Measurements from ENCODE around the gene BRSK2.

The BRSK2 gene

GRCh38 chr11:1498262-1498661 lies 108.5 kb downstream of the BRSK2 start:
- TF ChIP-seq RAD21 (IDR thresholded peaks at IDR 0.05; ENCODE audit: low read depth): no peak
- no peak for TF ChIP-seq CEBPB (IDR thresholded peaks at IDR 0.05)
- no peak for TF ChIP-seq TAF1 (IDR thresholded peaks at IDR 0.05; ENCODE audit: low read depth)
- TF ChIP-seq, protein P1, sequence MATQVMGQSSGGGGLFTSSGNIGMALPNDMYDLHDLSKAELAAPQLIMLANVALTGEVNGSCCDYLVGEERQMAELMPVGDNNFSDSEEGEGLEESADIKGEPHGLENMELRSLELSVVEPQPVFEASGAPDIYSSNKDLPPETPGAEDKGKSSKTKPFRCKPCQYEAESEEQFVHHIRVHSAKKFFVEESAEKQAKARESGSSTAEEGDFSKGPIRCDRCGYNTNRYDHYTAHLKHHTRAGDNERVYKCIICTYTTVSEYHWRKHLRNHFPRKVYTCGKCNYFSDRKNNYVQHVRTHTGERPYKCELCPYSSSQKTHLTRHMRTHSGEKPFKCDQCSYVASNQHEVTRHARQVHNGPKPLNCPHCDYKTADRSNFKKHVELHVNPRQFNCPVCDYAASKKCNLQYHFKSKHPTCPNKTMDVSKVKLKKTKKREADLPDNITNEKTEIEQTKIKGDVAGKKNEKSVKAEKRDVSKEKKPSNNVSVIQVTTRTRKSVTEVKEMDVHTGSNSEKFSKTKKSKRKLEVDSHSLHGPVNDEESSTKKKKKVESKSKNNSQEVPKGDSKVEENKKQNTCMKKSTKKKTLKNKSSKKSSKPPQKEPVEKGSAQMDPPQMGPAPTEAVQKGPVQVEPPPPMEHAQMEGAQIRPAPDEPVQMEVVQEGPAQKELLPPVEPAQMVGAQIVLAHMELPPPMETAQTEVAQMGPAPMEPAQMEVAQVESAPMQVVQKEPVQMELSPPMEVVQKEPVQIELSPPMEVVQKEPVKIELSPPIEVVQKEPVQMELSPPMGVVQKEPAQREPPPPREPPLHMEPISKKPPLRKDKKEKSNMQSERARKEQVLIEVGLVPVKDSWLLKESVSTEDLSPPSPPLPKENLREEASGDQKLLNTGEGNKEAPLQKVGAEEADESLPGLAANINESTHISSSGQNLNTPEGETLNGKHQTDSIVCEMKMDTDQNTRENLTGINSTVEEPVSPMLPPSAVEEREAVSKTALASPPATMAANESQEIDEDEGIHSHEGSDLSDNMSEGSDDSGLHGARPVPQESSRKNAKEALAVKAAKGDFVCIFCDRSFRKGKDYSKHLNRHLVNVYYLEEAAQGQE (IDR thresholded peaks at IDR 0.05; ENCODE audit: low read depth): no peak
- TF ChIP-seq CREB1 (IDR thresholded peaks at IDR 0.05; ENCODE audit: low read depth): no peak
- TF ChIP-seq FOXM1 (IDR thresholded peaks at IDR 0.05; ENCODE audit: borderline replicate concordance, low read depth): no peak
- no peak for TF ChIP-seq TEAD4 (IDR thresholded peaks at IDR 0.05)
- no peak for TF ChIP-seq TCF12 (IDR thresholded peaks at IDR 0.05; ENCODE audit: low read depth)
- TF ChIP-seq, protein P2, sequence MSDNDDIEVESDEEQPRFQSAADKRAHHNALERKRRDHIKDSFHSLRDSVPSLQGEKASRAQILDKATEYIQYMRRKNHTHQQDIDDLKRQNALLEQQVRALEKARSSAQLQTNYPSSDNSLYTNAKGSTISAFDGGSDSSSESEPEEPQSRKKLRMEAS (IDR thresholded peaks at IDR 0.05): no peak
- no peak for TF ChIP-seq EP300 (IDR thresholded peaks at IDR 0.05; ENCODE audit: borderline replicate concordance)
- TF ChIP-seq ZBTB7A (IDR thresholded peaks at IDR 0.05; ENCODE audit: low read depth): no peak
- no peak for TF ChIP-seq NFIC (IDR thresholded peaks at IDR 0.05)
- TF ChIP-seq, protein P3, sequence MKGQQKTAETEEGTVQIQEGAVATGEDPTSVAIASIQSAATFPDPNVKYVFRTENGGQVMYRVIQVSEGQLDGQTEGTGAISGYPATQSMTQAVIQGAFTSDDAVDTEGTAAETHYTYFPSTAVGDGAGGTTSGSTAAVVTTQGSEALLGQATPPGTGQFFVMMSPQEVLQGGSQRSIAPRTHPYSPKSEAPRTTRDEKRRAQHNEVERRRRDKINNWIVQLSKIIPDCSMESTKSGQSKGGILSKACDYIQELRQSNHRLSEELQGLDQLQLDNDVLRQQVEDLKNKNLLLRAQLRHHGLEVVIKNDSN (IDR thresholded peaks at IDR 0.05): no peak
- TF ChIP-seq YY1 (IDR thresholded peaks at IDR 0.05; ENCODE audit: low read depth): no peak
- no peak for TF ChIP-seq EGR1 (IDR thresholded peaks at IDR 0.05)

DNA sequence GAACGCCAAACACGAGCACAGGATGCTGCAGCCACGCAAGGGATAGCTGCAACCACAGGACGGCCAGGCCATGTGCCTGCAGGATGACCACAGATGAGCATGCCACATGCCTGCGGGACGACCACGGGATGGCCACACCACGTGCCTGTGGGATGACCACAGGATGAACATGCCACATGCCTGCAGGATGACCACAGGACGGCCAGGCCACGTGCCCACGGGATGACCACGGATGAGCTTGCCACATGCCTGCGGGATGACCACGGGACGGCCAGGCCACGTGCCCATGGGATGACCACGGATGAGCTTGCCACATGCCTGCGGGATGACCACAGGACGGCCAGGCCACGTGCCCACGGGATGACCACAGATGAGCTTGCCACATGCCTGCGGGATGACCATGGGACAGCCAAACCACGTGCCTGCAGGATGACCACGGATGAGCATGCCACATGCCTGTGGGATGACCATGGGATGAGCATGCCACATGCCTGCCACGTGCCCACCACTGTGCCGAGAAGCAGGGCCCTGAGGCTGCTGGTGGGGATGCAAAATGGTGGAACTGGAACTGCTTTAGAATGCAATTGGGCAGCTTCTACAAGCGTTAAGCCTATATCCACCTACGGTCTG lies 109.6 kb downstream of the BRSK2 start:
- TF ChIP-seq CREB1 (IDR thresholded peaks at IDR 0.05; ENCODE audit: low read depth): no peak
- no peak for TF ChIP-seq RAD21 (IDR thresholded peaks at IDR 0.05; ENCODE audit: low read depth)
- TF ChIP-seq EP300 (IDR thresholded peaks at IDR 0.05; ENCODE audit: borderline replicate concordance): no peak
- no peak for TF ChIP-seq CEBPB (IDR thresholded peaks at IDR 0.05)
- no peak for TF ChIP-seq YY1 (IDR thresholded peaks at IDR 0.05; ENCODE audit: low read depth)
- TF ChIP-seq, protein P3 (IDR thresholded peaks at IDR 0.05): no peak
- no peak for TF ChIP-seq FOXM1 (IDR thresholded peaks at IDR 0.05; ENCODE audit: borderline replicate concordance, low read depth)
- TF ChIP-seq NFIC (IDR thresholded peaks at IDR 0.05): no peak
- TF ChIP-seq TCF12 (IDR thresholded peaks at IDR 0.05; ENCODE audit: low read depth): no peak
- no peak for TF ChIP-seq EGR1 (IDR thresholded peaks at IDR 0.05)
- TF ChIP-seq TEAD4 (IDR thresholded peaks at IDR 0.05): no peak
- TF ChIP-seq ZBTB7A (IDR thresholded peaks at IDR 0.05; ENCODE audit: low read depth): no peak
- TF ChIP-seq, protein P2 (IDR thresholded peaks at IDR 0.05): no peak
- TF ChIP-seq TAF1 (IDR thresholded peaks at IDR 0.05; ENCODE audit: low read depth): no peak
- TF ChIP-seq, protein P1 (IDR thresholded peaks at IDR 0.05; ENCODE audit: low read depth): no peak

GRCh38 chr11:1499899-1500298 lies 110.2 kb downstream of the BRSK2 start:
- TF ChIP-seq TCF12 (IDR thresholded peaks at IDR 0.05; ENCODE audit: low read depth) (no peak), TEAD4 (IDR thresholded peaks at IDR 0.05) (no peak), FOXM1 (IDR thresholded peaks at IDR 0.05; ENCODE audit: borderline replicate concordance, low read depth) (no peak), CREB1 (IDR thresholded peaks at IDR 0.05; ENCODE audit: low read depth) (no peak), CEBPB (IDR thresholded peaks at IDR 0.05) (no peak), EP300 (IDR thresholded peaks at IDR 0.05; ENCODE audit: borderline replicate concordance) (no peak), NFIC (IDR thresholded peaks at IDR 0.05) (no peak)

DNA sequence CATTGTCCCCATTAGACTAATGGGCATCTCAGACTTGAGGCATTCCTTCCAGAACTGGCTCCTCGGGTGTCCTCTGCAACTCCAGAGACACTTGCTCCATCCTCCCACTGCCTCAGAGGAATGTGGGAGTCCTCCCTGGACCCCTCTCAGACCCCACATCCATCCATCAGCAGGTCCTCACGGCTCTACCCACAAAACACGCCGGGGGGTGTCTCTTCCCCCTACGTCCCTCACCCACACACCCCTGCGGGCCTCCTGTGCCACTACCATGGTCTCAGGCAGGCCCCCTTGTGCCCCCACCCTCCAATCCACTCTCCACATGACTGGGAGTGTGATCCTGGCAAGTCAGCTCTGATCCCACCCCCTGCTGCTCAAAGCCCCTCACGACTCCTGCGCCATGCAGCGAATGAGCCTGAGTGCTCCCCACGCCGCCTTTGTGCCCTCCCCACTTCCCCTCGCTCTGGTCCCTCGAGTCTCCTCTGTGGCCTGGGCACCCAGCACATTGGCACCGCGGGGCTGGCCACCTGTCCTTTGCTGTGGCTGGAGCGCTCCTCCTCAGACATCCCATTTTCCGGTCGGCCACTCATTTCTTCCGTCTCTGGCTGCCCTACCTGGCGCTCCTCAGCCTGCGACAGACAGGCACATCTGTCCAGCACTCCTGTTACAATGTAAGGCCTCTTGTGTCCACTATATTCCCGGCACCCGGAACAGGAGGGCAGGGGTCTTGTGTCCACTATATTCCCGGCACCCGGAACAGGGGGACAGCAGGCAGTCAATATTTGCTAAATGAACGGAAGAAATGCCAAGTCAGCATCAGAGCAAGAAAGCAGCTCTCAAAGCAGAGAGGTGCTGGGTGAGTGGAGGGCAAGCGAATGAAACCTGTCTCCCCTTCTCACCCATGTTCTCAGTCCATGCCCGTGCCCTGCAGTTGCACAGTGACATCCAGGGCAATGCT lies 111.0 kb downstream of the BRSK2 start:
- no peak for TF ChIP-seq FOXM1 (IDR thresholded peaks at IDR 0.05; ENCODE audit: borderline replicate concordance, low read depth)
- TF ChIP-seq CREB1 (IDR thresholded peaks at IDR 0.05; ENCODE audit: low read depth): no peak
- TF ChIP-seq CEBPB (IDR thresholded peaks at IDR 0.05): no peak
- no peak for TF ChIP-seq RAD21 (IDR thresholded peaks at IDR 0.05; ENCODE audit: low read depth)
- no peak for TF ChIP-seq NFIC (IDR thresholded peaks at IDR 0.05)
- no peak for TF ChIP-seq TEAD4 (IDR thresholded peaks at IDR 0.05)
- no peak for TF ChIP-seq TCF12 (IDR thresholded peaks at IDR 0.05; ENCODE audit: low read depth)
- no peak for TF ChIP-seq YY1 (IDR thresholded peaks at IDR 0.05; ENCODE audit: low read depth)
- TF ChIP-seq EGR1 (IDR thresholded peaks at IDR 0.05): no peak
- TF ChIP-seq, protein P1 (IDR thresholded peaks at IDR 0.05; ENCODE audit: low read depth): no peak
- TF ChIP-seq, protein P2 (IDR thresholded peaks at IDR 0.05): no peak
